OCI-LY1 (cell line): ENCODE results near the gene GOLGA2.

Experiments
- H2AFZ ChIP-seq: fragments of 200-600 bp; sonication (generic), shearing (Covaris generic); 2 replicates; pipeline ENCODE4 v1.6.0; 2014; ENCODE audit warnings: antibody characterized with exemption, mild to moderate bottlenecking, low read length
- H3F3A ChIP-seq: fragments of 200-600 bp; sonication (generic), shearing (Covaris generic); 2 replicates; pipeline ENCODE4 v1.6.0; 2014; ENCODE audit warnings: mild to moderate bottlenecking, antibody characterized with exemption, low read length, moderate library complexity; ENCODE audit not compliant: insufficient read depth
- H3K27ac ChIP-seq: fragments of 200-600 bp; sonication (generic); 2 replicates; pipeline ENCODE4 v1.5.1; 2014; ENCODE audit warnings: low read length, mixed run types, mild to moderate bottlenecking, low read depth; ENCODE audit not compliant: poor library complexity, severe bottlenecking
- H3K27me3 ChIP-seq: fragments of 200-600 bp; sonication (generic); 2 replicates; pipeline ENCODE4 v1.6.0; 2014; ENCODE audit warnings: antibody characterized with exemption, mild to moderate bottlenecking, low read length, moderate library complexity; ENCODE audit not compliant: insufficient read depth
- H3K36me3 ChIP-seq: fragments of 200-600 bp; sonication (generic); 2 replicates; pipeline ENCODE4 v1.6.1; 2014; ENCODE audit warnings: mild to moderate bottlenecking, antibody characterized with exemption, low read length, moderate library complexity, mixed read lengths; ENCODE audit not compliant: insufficient read depth
- H3K4me1 ChIP-seq: fragments of 200-600 bp; sonication (generic); 2 replicates; pipeline ENCODE4 v1.5.1; 2014; ENCODE audit warnings: mild to moderate bottlenecking, low read length, moderate library complexity; ENCODE audit not compliant: insufficient read depth, severe bottlenecking
- H3K4me2 ChIP-seq: fragments of 200-600 bp; sonication (generic), shearing (Covaris generic); 2 replicates; pipeline ENCODE4 v1.6.1; 2014; ENCODE audit warnings: low read length
- H3K4me3 ChIP-seq: fragments of 200-600 bp; sonication (generic); 2 replicates; pipeline ENCODE4 v1.5.1; 2014; ENCODE audit warnings: low read length, low read depth, mild to moderate bottlenecking, mixed read lengths; ENCODE audit not compliant: poor library complexity, severe bottlenecking
- H3K79me2 ChIP-seq: fragments of 200-600 bp; shearing (Covaris generic); 2 replicates; pipeline ENCODE4 v1.6.1; 2016; ENCODE audit warnings: mixed run types, low read length, mixed read lengths; ENCODE audit not compliant: insufficient read depth
- H3K9ac ChIP-seq: fragments of 200-600 bp; sonication (generic), shearing (Covaris generic); 2 replicates; pipeline ENCODE4 v1.6.1; 2014; ENCODE audit warnings: mild to moderate bottlenecking, low read length, mixed read lengths
- H3K9me2 ChIP-seq: fragments of 200-600 bp; sonication (generic), shearing (Covaris generic); 2 replicates; pipeline ENCODE4 v1.6.1; 2014; ENCODE audit warnings: low read depth, mild to moderate bottlenecking, low read length, mixed read lengths
- H3K9me3 ChIP-seq: fragments of 200-600 bp; shearing (Covaris generic); 2 replicates; pipeline ENCODE4 v1.6.1; 2014; ENCODE audit warnings: low read length, mixed read lengths
- H4K20me1 ChIP-seq: fragments of 200-600 bp; sonication (generic), shearing (Covaris generic); 2 replicates; pipeline ENCODE4 v1.6.0; 2016; ENCODE audit warnings: mild to moderate bottlenecking, low read length; ENCODE audit not compliant: insufficient read depth
- CTCF ChIP-seq: fragments of 200-600 bp; sonication (generic), shearing (Covaris generic); IDR thresholded peaks from 2 replicates; pipeline ENCODE4 v1.5.1; 2017; ENCODE audit warnings: mild to moderate bottlenecking, antibody characterized with exemption, low read length, moderate library complexity, mixed read lengths
- EZH2 ChIP-seq: fragments of 200-600 bp; sonication (generic), shearing (Covaris generic); IDR thresholded peaks from 2 replicates; pipeline ENCODE4 v1.8.0; 2017; ENCODE audit warnings: borderline replicate concordance, mixed run types, mild to moderate bottlenecking, antibody characterized with exemption, low read length, moderate library complexity, mixed read lengths

GOLGA2 gene

GRCh38 chr9:128215491-128216409 lies 60.1 kb downstream of the GOLGA2 start:
- H3K9me2 ChIP-seq: no peaks in the 10 kb centered on the region
- H3K4me3 ChIP-seq: no peak overlapping the region
- no peak for TF ChIP-seq CTCF
- no peak for TF ChIP-seq EZH2
- H3K36me3 ChIP-seq: no peaks in the 10 kb centered on the region
- no peaks in the 10 kb centered on the region for H3F3A ChIP-seq
- H3K9ac ChIP-seq: no peak overlapping the region
- no peaks in the 10 kb centered on the region for H3K9me3 ChIP-seq
- peaks cover 12% of the 10 kb centered on the region; the same call in 1 of the 2 replicates for H3K27me3 ChIP-seq
- H3K4me2 ChIP-seq: no peak overlapping the region
- H2AFZ ChIP-seq: no peak overlapping the region
- H3K79me2 ChIP-seq: no peaks in the 10 kb centered on the region
- no peak overlapping the region for H3K27ac ChIP-seq
- H4K20me1 ChIP-seq: no peaks in the 10 kb centered on the region
- peaks cover 9% of the 10 kb centered on the region for H3K4me1 ChIP-seq

- peaks cover 9% of the 10 kb centered on the region for H3K4me1 ChIP-seq
- no peak for TF ChIP-seq EZH2
- H3K9me3 ChIP-seq: no peaks in the 10 kb centered on the region
- no peak overlapping the region for H3K4me3 ChIP-seq
- H3K36me3 ChIP-seq: no peaks in the 10 kb centered on the region
- H3K79me2 ChIP-seq: no peaks in the 10 kb centered on the region
- no peaks in the 10 kb centered on the region for H4K20me1 ChIP-seq
- H3K9ac ChIP-seq: no peak overlapping the region
- peaks cover 12% of the 10 kb centered on the region; the same call in 1 of the 2 replicates for H3K27me3 ChIP-seq
- H3F3A ChIP-seq: no peaks in the 10 kb centered on the region
- no peak overlapping the region for H2AFZ ChIP-seq
- H3K4me2 ChIP-seq: no peak overlapping the region
- H3K27ac ChIP-seq: no peak overlapping the region
- H3K9me2 ChIP-seq: no peaks in the 10 kb centered on the region
These were observed 61.0 kb downstream of the GOLGA2 start for GRCh38 chr9:128214571-128215490.

GRCh38 chr9:128213746-128214497 lies 61.9 kb downstream of the GOLGA2 start:
- Histone ChIP-seq H3K9me3 (no peaks in the 10 kb centered on the region), H2AFZ (no peak overlapping the region), H3K4me2 (no peak overlapping the region), H3K27ac (no peak overlapping the region), H3F3A (no peaks in the 10 kb centered on the region), H3K4me1 (peaks cover 7% of the 10 kb centered on the region), H3K36me3 (no peaks in the 10 kb centered on the region), H3K27me3 (peaks cover 19% of the 10 kb centered on the region; the same call in 1 of the 2 replicates), H3K79me2 (no peaks in the 10 kb centered on the region), H3K9ac (no peak overlapping the region), H3K9me2 (no peaks in the 10 kb centered on the region), H3K4me3 (no peak overlapping the region), H4K20me1 (no peaks in the 10 kb centered on the region)
- TF ChIP-seq EZH2 (no peak), CTCF (no peak)
